ENCODE measurements around the gene KCNQ5.

Gene KCNQ5

DNA sequence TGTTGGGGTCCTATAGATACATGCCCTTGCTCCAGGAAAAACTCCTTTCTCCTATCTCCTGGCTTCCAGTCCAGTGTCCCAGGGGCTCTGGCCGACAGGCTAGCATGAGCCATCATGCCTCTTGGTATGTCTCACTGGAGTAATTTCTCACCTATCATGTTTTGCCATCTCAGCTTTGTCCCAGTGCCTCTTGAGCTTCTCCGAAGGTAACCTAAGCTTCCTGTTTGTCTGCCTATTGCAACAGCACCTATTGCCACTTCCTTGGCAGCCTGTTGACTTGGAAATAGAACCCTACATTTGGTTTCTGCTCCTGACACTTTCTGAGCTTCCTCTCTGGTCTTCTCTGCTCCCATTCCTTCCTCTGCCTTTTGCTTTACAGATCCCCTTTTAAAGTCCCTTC lies 197.7 kb downstream of the KCNQ5 start:
- no peaks in the 10 kb centered on the region for H3K36me3 ChIP-seq (ENCODE audit: insufficient read depth, low read depth, low read length)
- H3K9me3 ChIP-seq (ENCODE audit: insufficient read depth, low read depth, low read length), result no peaks in the 10 kb centered on the region
- H3K27me3 ChIP-seq (ENCODE audit: insufficient read depth, low read length), result no peaks in the 10 kb centered on the region
- H3K9ac ChIP-seq (ENCODE audit: low read depth, low read length), result no peak overlapping the region
- no peak overlapping the region for H3K27ac ChIP-seq (ENCODE audit: low read length)
- H3K4me3 ChIP-seq (ENCODE audit: low read length), result no peak overlapping the region
- H3K4me1 ChIP-seq (ENCODE audit: insufficient read depth, low read length), result peaks cover 2% of the 10 kb centered on the region; the same call in 1 of the 2 replicates

- H3K27me3 ChIP-seq (ENCODE audit: insufficient read depth, low read length), result no peaks in the 10 kb centered on the region
- no peak overlapping the region for H3K27ac ChIP-seq (ENCODE audit: low read length)
- no peaks in the 10 kb centered on the region for H3K36me3 ChIP-seq (ENCODE audit: insufficient read depth, low read depth, low read length)
- peaks cover 2% of the 10 kb centered on the region; the same call in 1 of the 2 replicates for H3K4me1 ChIP-seq (ENCODE audit: insufficient read depth, low read length)
- no peak overlapping the region for H3K4me3 ChIP-seq (ENCODE audit: low read length)
- no peaks in the 10 kb centered on the region for H3K9me3 ChIP-seq (ENCODE audit: insufficient read depth, low read depth, low read length)
- H3K9ac ChIP-seq (ENCODE audit: low read depth, low read length), result no peak overlapping the region
These were observed 198.3 kb downstream of the KCNQ5 start for GRCh38 chr6:72820153-72820552.

DNA sequence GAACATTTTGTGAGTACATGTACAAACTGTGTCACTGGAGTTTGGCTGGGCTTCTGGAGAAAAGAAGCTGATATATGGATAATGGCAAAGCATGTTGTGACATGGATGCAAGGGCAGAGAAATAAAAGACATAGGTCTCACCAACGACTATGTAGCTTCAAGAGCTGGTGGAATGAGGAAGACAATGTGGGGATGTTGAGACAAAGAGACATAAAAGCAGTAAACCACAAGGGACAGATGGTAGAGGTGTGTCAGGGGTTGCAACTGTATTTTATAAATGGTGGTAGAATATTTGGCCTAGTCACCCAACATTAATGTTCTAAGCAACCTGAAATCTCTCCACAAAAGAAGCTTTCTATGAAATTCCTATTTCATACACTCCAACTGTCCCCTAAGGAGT lies 199.0 kb downstream of the KCNQ5 start:
- no peaks in the 10 kb centered on the region for H3K9me3 ChIP-seq (ENCODE audit: insufficient read depth, low read depth, low read length)
- H3K27me3 ChIP-seq (ENCODE audit: insufficient read depth, low read length), result no peaks in the 10 kb centered on the region
- peaks cover 2% of the 10 kb centered on the region; the same call in 1 of the 2 replicates for H3K4me1 ChIP-seq (ENCODE audit: insufficient read depth, low read length)
- no peak overlapping the region for H3K4me3 ChIP-seq (ENCODE audit: low read length)
- no peak overlapping the region for H3K27ac ChIP-seq (ENCODE audit: low read length)
- H3K36me3 ChIP-seq (ENCODE audit: insufficient read depth, low read depth, low read length), result no peaks in the 10 kb centered on the region
- no peak overlapping the region for H3K9ac ChIP-seq (ENCODE audit: low read depth, low read length)

DNA sequence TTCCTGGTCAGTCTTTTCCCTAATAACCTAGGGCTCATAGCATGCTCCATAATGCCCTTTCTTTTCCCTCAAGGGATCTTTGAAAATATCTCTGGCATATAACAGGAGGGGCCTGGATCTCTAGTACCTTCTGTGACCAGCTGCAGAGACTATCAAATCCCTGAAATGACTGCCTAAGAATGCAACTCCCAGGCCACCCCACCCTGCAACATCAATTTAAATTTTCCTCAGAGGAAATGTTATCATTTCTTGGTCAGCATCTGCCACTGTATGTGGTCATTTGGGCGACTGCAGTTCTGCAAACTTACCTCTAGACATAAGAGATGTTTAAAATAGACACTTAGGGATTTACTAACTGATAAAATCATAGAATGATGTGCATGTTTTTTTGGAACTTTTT lies 200.2 kb downstream of the KCNQ5 start:
- no peak overlapping the region for H3K9ac ChIP-seq (ENCODE audit: low read depth, low read length)
- peaks cover 2% of the 10 kb centered on the region; the same call in 1 of the 2 replicates for H3K4me1 ChIP-seq (ENCODE audit: insufficient read depth, low read length)
- no peaks in the 10 kb centered on the region for H3K9me3 ChIP-seq (ENCODE audit: insufficient read depth, low read depth, low read length)
- no peaks in the 10 kb centered on the region for H3K36me3 ChIP-seq (ENCODE audit: insufficient read depth, low read depth, low read length)
- H3K27me3 ChIP-seq (ENCODE audit: insufficient read depth, low read length), result no peaks in the 10 kb centered on the region
- no peak overlapping the region for H3K27ac ChIP-seq (ENCODE audit: low read length)
- H3K4me3 ChIP-seq (ENCODE audit: low read length), result no peak overlapping the region

DNA sequence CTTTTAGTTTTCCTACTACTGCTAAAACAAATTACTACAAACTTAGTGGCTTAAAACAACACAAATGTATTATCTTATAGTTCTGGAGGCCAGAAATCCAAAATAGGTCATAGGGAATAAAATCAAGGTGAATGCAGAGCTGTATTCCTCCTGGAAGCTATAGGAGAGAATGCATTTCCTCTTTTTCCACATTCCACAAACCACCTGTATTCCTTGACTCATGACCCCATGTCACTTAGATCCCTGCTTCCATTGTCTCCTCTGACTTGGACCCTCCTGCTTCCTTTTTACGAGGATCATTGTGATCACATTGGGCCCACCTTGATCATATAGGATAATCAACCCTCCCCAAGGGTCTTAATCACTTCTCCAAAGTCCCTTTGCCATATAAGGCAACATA lies 200.8 kb downstream of the KCNQ5 start:
- Histone ChIP-seq H3K9me3 (ENCODE audit: insufficient read depth, low read depth, low read length) (no peaks in the 10 kb centered on the region), H3K9ac (ENCODE audit: low read depth, low read length) (no peak overlapping the region), H3K27ac (ENCODE audit: low read length) (no peak overlapping the region), H3K36me3 (ENCODE audit: insufficient read depth, low read depth, low read length) (no peaks in the 10 kb centered on the region), H3K27me3 (ENCODE audit: insufficient read depth, low read length) (no peaks in the 10 kb centered on the region), H3K4me1 (ENCODE audit: insufficient read depth, low read length) (peaks cover 2% of the 10 kb centered on the region; the same call in 1 of the 2 replicates), H3K4me3 (ENCODE audit: low read length) (no peak overlapping the region)

GRCh38 chr6:72824833-72825232 lies 203.0 kb downstream of the KCNQ5 start:
- peaks cover 2% of the 10 kb centered on the region; the same call in 1 of the 2 replicates for H3K4me1 ChIP-seq (ENCODE audit: insufficient read depth, low read length)

DNA sequence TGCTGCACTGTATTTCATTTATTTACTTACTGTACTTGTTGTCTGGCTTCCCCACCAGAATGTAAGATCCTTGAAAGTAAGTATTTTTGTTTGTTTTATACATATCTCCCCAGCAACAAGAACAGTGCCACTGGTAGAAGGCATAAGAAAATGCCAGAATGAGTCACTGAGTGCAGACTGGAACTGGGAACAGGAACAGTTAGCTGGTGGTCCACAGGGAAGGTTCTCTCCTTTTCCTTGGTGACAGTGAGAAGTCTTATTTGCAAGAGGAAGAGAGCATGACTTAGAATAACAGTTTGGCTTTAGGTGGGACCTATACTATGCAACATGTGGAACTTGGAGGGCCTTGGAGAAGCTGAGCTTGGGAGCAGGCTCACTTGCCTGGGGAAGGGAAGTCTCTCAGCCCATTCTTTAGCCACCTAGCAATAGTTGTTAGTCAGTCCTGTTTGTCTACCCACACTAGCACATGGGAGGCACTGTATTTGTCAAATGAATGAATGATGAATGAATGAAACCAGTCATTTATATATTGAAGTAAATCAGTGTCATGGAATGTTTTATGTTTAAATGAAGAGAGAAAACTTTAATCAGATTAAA lies 203.5 kb downstream of the KCNQ5 start:
- no peaks in the 10 kb centered on the region for H3K27me3 ChIP-seq (ENCODE audit: insufficient read depth, low read length)
- H3K4me1 ChIP-seq (ENCODE audit: insufficient read depth, low read length), result peaks cover 2% of the 10 kb centered on the region; the same call in 1 of the 2 replicates
- H3K9ac ChIP-seq (ENCODE audit: low read depth, low read length), result no peak overlapping the region
- H3K27ac ChIP-seq (ENCODE audit: low read length), result no peak overlapping the region
- H3K36me3 ChIP-seq (ENCODE audit: insufficient read depth, low read depth, low read length), result no peaks in the 10 kb centered on the region
- H3K4me3 ChIP-seq (ENCODE audit: low read length), result no peak overlapping the region
- H3K9me3 ChIP-seq (ENCODE audit: insufficient read depth, low read depth, low read length), result no peaks in the 10 kb centered on the region

More at GRCh38 chr6:72824833-72825232, 203.0 kb downstream of the KCNQ5 start:
- Histone ChIP-seq H3K27me3 (ENCODE audit: insufficient read depth, low read length) (no peaks in the 10 kb centered on the region), H3K36me3 (ENCODE audit: insufficient read depth, low read depth, low read length) (no peaks in the 10 kb centered on the region), H3K4me3 (ENCODE audit: low read length) (no peak overlapping the region), H3K27ac (ENCODE audit: low read length) (no peak overlapping the region), H3K9ac (ENCODE audit: low read depth, low read length) (no peak overlapping the region), H3K9me3 (ENCODE audit: insufficient read depth, low read depth, low read length) (no peaks in the 10 kb centered on the region)

DNA sequence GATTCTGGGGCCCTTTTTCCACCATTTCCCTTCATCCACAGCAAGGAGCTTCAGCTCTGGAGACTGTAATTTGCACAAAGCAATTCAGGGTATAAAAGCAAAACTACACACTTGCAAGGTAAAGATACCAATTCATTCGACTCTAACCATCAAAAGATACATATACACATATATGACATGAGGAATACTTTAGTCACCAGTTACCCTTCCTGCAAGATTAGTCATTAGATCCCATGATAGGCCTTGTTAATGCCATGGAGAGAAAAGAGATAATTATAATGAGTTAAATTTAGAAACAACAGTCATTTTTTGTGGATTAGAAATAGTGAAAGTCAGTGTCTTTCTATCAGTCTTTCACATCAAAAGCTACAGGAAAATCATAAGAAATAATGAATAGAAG lies 204.2 kb downstream of the KCNQ5 start:
- no peaks in the 10 kb centered on the region for H3K27me3 ChIP-seq (ENCODE audit: insufficient read depth, low read length)
- H3K9me3 ChIP-seq (ENCODE audit: insufficient read depth, low read depth, low read length), result no peaks in the 10 kb centered on the region
- H3K36me3 ChIP-seq (ENCODE audit: insufficient read depth, low read depth, low read length), result no peaks in the 10 kb centered on the region
- H3K4me1 ChIP-seq (ENCODE audit: insufficient read depth, low read length), result peaks cover 2% of the 10 kb centered on the region; the same call in 1 of the 2 replicates
- no peak overlapping the region for H3K9ac ChIP-seq (ENCODE audit: low read depth, low read length)
- H3K4me3 ChIP-seq (ENCODE audit: low read length), result no peak overlapping the region
- H3K27ac ChIP-seq (ENCODE audit: low read length), result no peak overlapping the region

DNA sequence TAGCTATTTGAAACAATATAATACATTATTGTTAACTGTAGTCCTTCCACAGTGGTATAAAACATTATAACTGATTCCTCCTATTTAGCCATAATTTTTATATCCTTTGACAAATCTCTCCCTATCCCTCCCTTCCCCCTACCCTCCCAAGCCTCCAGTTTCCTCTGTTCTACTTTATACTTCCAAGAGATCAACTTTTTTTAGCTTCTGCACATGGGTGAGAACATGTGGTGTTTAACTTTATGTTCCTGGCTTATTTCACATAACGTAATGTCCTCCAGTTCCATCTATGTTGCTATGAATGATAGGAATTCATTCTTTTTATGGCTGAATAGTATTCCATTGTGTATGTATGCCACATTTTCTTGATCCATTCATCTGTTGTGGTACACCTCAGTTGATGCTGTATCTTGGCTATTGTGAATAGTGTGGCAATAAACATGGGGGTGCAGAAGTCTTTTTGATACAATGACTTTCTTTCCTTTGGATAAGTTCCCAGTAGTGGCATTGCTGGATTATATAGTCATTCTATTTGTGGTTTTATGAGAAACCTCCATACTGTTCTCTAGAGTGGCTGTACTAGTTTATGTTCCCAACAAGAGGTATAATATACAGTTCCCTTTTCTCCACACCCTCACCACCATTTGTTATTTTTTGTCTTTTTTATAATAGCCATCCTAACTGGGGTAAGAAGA lies 205.0 kb downstream of the KCNQ5 start:
- Histone ChIP-seq H3K4me1 (ENCODE audit: insufficient read depth, low read length) (peaks cover 2% of the 10 kb centered on the region; the same call in 1 of the 2 replicates), H3K36me3 (ENCODE audit: insufficient read depth, low read depth, low read length) (no peaks in the 10 kb centered on the region), H3K9me3 (ENCODE audit: insufficient read depth, low read depth, low read length) (no peaks in the 10 kb centered on the region; the same call in 1 of the 2 replicates), H3K27me3 (ENCODE audit: insufficient read depth, low read length) (no peaks in the 10 kb centered on the region), H3K4me3 (ENCODE audit: low read length) (no peak overlapping the region), H3K27ac (ENCODE audit: low read length) (no peak overlapping the region), H3K9ac (ENCODE audit: low read depth, low read length) (no peak overlapping the region)

GRCh38 chr6:72828904-72829303 lies 207.0 kb downstream of the KCNQ5 start:
- no peak overlapping the region for H3K27ac ChIP-seq (ENCODE audit: low read length)
- H3K36me3 ChIP-seq (ENCODE audit: insufficient read depth, low read depth, low read length), result no peaks in the 10 kb centered on the region

GRCh38 chr6:72832271-72832670 lies 210.4 kb downstream of the KCNQ5 start:
- Histone ChIP-seq H3K4me1 (ENCODE audit: insufficient read depth, low read length) (no peaks in the 10 kb centered on the region), H3K9me3 (ENCODE audit: insufficient read depth, low read depth, low read length) (no peaks in the 10 kb centered on the region; the same call in 1 of the 2 replicates), H3K9ac (ENCODE audit: low read depth, low read length) (no peak overlapping the region), H3K27me3 (ENCODE audit: insufficient read depth, low read length) (no peaks in the 10 kb centered on the region), H3K4me3 (ENCODE audit: low read length) (no peak overlapping the region), H3K36me3 (ENCODE audit: insufficient read depth, low read depth, low read length) (no peaks in the 10 kb centered on the region), H3K27ac (ENCODE audit: low read length) (no peak overlapping the region)

More at GRCh38 chr6:72828904-72829303, 207.0 kb downstream of the KCNQ5 start:
- Histone ChIP-seq H3K9me3 (ENCODE audit: insufficient read depth, low read depth, low read length) (no peaks in the 10 kb centered on the region; the same call in 1 of the 2 replicates), H3K9ac (ENCODE audit: low read depth, low read length) (no peak overlapping the region), H3K4me3 (ENCODE audit: low read length) (no peak overlapping the region), H3K27me3 (ENCODE audit: insufficient read depth, low read length) (no peaks in the 10 kb centered on the region), H3K4me1 (ENCODE audit: insufficient read depth, low read length) (no peaks in the 10 kb centered on the region)

GRCh38 chr6:72835749-72836148 lies 213.9 kb downstream of the KCNQ5 start:
- H3K4me3 ChIP-seq (ENCODE audit: low read length), result no peak overlapping the region
- no peak overlapping the region for H3K9ac ChIP-seq (ENCODE audit: low read depth, low read length)
- no peak overlapping the region for H3K27ac ChIP-seq (ENCODE audit: low read length)
- no peaks in the 10 kb centered on the region for H3K27me3 ChIP-seq (ENCODE audit: insufficient read depth, low read length)
- no peaks in the 10 kb centered on the region for H3K4me1 ChIP-seq (ENCODE audit: insufficient read depth, low read length)
- no peaks in the 10 kb centered on the region for H3K36me3 ChIP-seq (ENCODE audit: insufficient read depth, low read depth, low read length)
- no peaks in the 10 kb centered on the region; the same call in 1 of the 2 replicates for H3K9me3 ChIP-seq (ENCODE audit: insufficient read depth, low read depth, low read length)

Data from iPS-20b (cell line).